ENCODE data around the gene NRIP1. TPM values are rescaled to one million over a fixed set of nuclear protein-coding genes. Genes with fewer than 3 reads are reported as not detected.

The NRIP1 gene
- total RNA-seq, 1 experiment from 2014 or later: not detected

GRCh38 chr21:15015622-15016471 lies 49.0 kb downstream of the NRIP1 start:
- no peaks in the 10 kb centered on the region for H3K4me1 ChIP-seq (ENCODE audit: low read length)
- H4K20me1 ChIP-seq (ENCODE audit: insufficient read depth, low read depth, low read length): no peaks in the 10 kb centered on the region
- peaks cover 9% of the 10 kb centered on the region; the same call in 1 of the 2 replicates for H3K9me3 ChIP-seq (ENCODE audit: low read length)
- H2AFZ ChIP-seq (ENCODE audit: low read length): no peak overlapping the region
- H3K9ac ChIP-seq (ENCODE audit: low read length): no peak overlapping the region
- no peaks in the 10 kb centered on the region for H3K9me2 ChIP-seq (replicated peaks; ENCODE audit: insufficient read depth, low read length)
- no peak overlapping the region for H3K4me3 ChIP-seq (ENCODE audit: low read length)
- no peak overlapping the region for H3K4me2 ChIP-seq (ENCODE audit: low read depth, low read length, poor library complexity, severe bottlenecking)
- H3K36me3 ChIP-seq (ENCODE audit: insufficient read depth, low read length): no peaks in the 10 kb centered on the region
- no peak for DNase-seq
- no peaks in the 10 kb centered on the region for H3K79me2 ChIP-seq (ENCODE audit: low read length)
- no peak overlapping the region for H3K27ac ChIP-seq (ENCODE audit: low read length)
- H3K27me3 ChIP-seq (ENCODE audit: low read length): no peaks in the 10 kb centered on the region

GRCh38 chr21:15014221-15014620 lies 50.6 kb downstream of the NRIP1 start:
- H3K9ac ChIP-seq (ENCODE audit: low read length): no peak overlapping the region
- no peaks in the 10 kb centered on the region for H3K36me3 ChIP-seq (ENCODE audit: insufficient read depth, low read length)
- no peak for DNase-seq
- no peaks in the 10 kb centered on the region for H3K79me2 ChIP-seq (ENCODE audit: low read length)
- no peak overlapping the region for H3K4me3 ChIP-seq (ENCODE audit: low read length)
- no peaks in the 10 kb centered on the region for H3K9me2 ChIP-seq (replicated peaks; ENCODE audit: insufficient read depth, low read length)
- H3K27ac ChIP-seq (ENCODE audit: low read length): no peak overlapping the region
- H4K20me1 ChIP-seq (ENCODE audit: insufficient read depth, low read depth, low read length): no peaks in the 10 kb centered on the region
- H3K4me1 ChIP-seq (ENCODE audit: low read length): no peaks in the 10 kb centered on the region
- H3K9me3 ChIP-seq (ENCODE audit: low read length): peaks cover 7% of the 10 kb centered on the region; the same call in 1 of the 2 replicates
- H2AFZ ChIP-seq (ENCODE audit: low read length): no peak overlapping the region
- no peak overlapping the region for H3K4me2 ChIP-seq (ENCODE audit: low read depth, low read length, poor library complexity, severe bottlenecking)
- no peaks in the 10 kb centered on the region for H3K27me3 ChIP-seq (ENCODE audit: low read length)

- Histone ChIP-seq H3K9me2 (replicated peaks; ENCODE audit: insufficient read depth, low read length) (no peaks in the 10 kb centered on the region), H3K9ac (ENCODE audit: low read length) (no peak overlapping the region), H3K27me3 (ENCODE audit: low read length) (no peaks in the 10 kb centered on the region), H3K4me2 (ENCODE audit: low read depth, low read length, poor library complexity, severe bottlenecking) (no peak overlapping the region), H3K36me3 (ENCODE audit: insufficient read depth, low read length) (no peaks in the 10 kb centered on the region), H3K27ac (ENCODE audit: low read length) (no peak overlapping the region), H4K20me1 (ENCODE audit: insufficient read depth, low read depth, low read length) (no peaks in the 10 kb centered on the region), H2AFZ (ENCODE audit: low read length) (no peak overlapping the region), H3K4me1 (ENCODE audit: low read length) (no peaks in the 10 kb centered on the region), H3K4me3 (ENCODE audit: low read length) (no peak overlapping the region), H3K79me2 (ENCODE audit: low read length) (no peaks in the 10 kb centered on the region), H3K9me3 (ENCODE audit: low read length) (peaks cover 8% of the 10 kb centered on the region)
- DNase-seq: no peak
Measured at GRCh38 chr21:15011967-15012366, 52.8 kb downstream of the NRIP1 start.

- no peaks in the 10 kb centered on the region for H3K9me2 ChIP-seq (replicated peaks; ENCODE audit: insufficient read depth, low read length)
- H3K27ac ChIP-seq (ENCODE audit: low read length): no peak overlapping the region
- no peaks in the 10 kb centered on the region for H3K27me3 ChIP-seq (ENCODE audit: low read length)
- H3K79me2 ChIP-seq (ENCODE audit: low read length): no peaks in the 10 kb centered on the region
- no peaks in the 10 kb centered on the region for H3K36me3 ChIP-seq (ENCODE audit: insufficient read depth, low read length)
- H4K20me1 ChIP-seq (ENCODE audit: insufficient read depth, low read depth, low read length): no peaks in the 10 kb centered on the region
- H3K9me3 ChIP-seq (ENCODE audit: low read length): peaks cover 15% of the 10 kb centered on the region
- no peak overlapping the region for H2AFZ ChIP-seq (ENCODE audit: low read length)
- no peak overlapping the region for H3K4me3 ChIP-seq (ENCODE audit: low read length)
- H3K4me1 ChIP-seq (ENCODE audit: low read length): no peaks in the 10 kb centered on the region
- H3K9ac ChIP-seq (ENCODE audit: low read length): no peak overlapping the region
- H3K4me2 ChIP-seq (ENCODE audit: low read depth, low read length, poor library complexity, severe bottlenecking): no peak overlapping the region
- DNase-seq: no peak
Measured at GRCh38 chr21:15010645-15011044, 54.2 kb downstream of the NRIP1 start.

GRCh38 chr21:15009837-15010363 lies 54.9 kb downstream of the NRIP1 start:
- Histone ChIP-seq H3K9me3 (ENCODE audit: low read length) (peaks cover 12% of the 10 kb centered on the region), H3K79me2 (ENCODE audit: low read length) (no peaks in the 10 kb centered on the region), H2AFZ (ENCODE audit: low read length) (no peak overlapping the region), H4K20me1 (ENCODE audit: insufficient read depth, low read depth, low read length) (no peaks in the 10 kb centered on the region), H3K9ac (ENCODE audit: low read length) (no peak overlapping the region), H3K27me3 (ENCODE audit: low read length) (no peaks in the 10 kb centered on the region), H3K4me2 (ENCODE audit: low read depth, low read length, poor library complexity, severe bottlenecking) (no peak overlapping the region), H3K36me3 (ENCODE audit: insufficient read depth, low read length) (no peaks in the 10 kb centered on the region), H3K27ac (ENCODE audit: low read length) (no peak overlapping the region), H3K4me3 (ENCODE audit: low read length) (no peak overlapping the region), H3K9me2 (replicated peaks; ENCODE audit: insufficient read depth, low read length) (no peaks in the 10 kb centered on the region), H3K4me1 (ENCODE audit: low read length) (no peaks in the 10 kb centered on the region)
- DNase-seq: no peak

GRCh38 chr21:15007716-15008296 lies 57.0 kb downstream of the NRIP1 start:
- H3K9ac ChIP-seq (ENCODE audit: low read length): no peak overlapping the region
- H3K9me2 ChIP-seq (replicated peaks; ENCODE audit: insufficient read depth, low read length): no peaks in the 10 kb centered on the region
- no peak overlapping the region for H3K4me3 ChIP-seq (ENCODE audit: low read length)
- no peak overlapping the region for H3K4me2 ChIP-seq (ENCODE audit: low read depth, low read length, poor library complexity, severe bottlenecking)
- H3K27me3 ChIP-seq (ENCODE audit: low read length): no peaks in the 10 kb centered on the region
- H3K36me3 ChIP-seq (ENCODE audit: insufficient read depth, low read length): no peaks in the 10 kb centered on the region
- no peak overlapping the region for H2AFZ ChIP-seq (ENCODE audit: low read length)
- H3K79me2 ChIP-seq (ENCODE audit: low read length): no peaks in the 10 kb centered on the region
- no peak for DNase-seq
- no peak overlapping the region for H3K27ac ChIP-seq (ENCODE audit: low read length)
- H3K9me3 ChIP-seq (ENCODE audit: low read length): peaks cover 15% of the 10 kb centered on the region
- H4K20me1 ChIP-seq (ENCODE audit: insufficient read depth, low read depth, low read length): no peaks in the 10 kb centered on the region
- no peaks in the 10 kb centered on the region for H3K4me1 ChIP-seq (ENCODE audit: low read length)

GRCh38 chr21:15006594-15007230 lies 58.1 kb downstream of the NRIP1 start:
- Histone ChIP-seq H3K9me2 (replicated peaks; ENCODE audit: insufficient read depth, low read length) (no peaks in the 10 kb centered on the region), H3K27me3 (ENCODE audit: low read length) (no peaks in the 10 kb centered on the region), H3K4me1 (ENCODE audit: low read length) (no peaks in the 10 kb centered on the region), H3K27ac (ENCODE audit: low read length) (no peak overlapping the region), H2AFZ (ENCODE audit: low read length) (no peak overlapping the region), H3K36me3 (ENCODE audit: insufficient read depth, low read length) (no peaks in the 10 kb centered on the region), H3K4me2 (ENCODE audit: low read depth, low read length, poor library complexity, severe bottlenecking) (no peak overlapping the region), H4K20me1 (ENCODE audit: insufficient read depth, low read depth, low read length) (no peaks in the 10 kb centered on the region), H3K9ac (ENCODE audit: low read length) (no peak overlapping the region), H3K79me2 (ENCODE audit: low read length) (no peaks in the 10 kb centered on the region), H3K9me3 (ENCODE audit: low read length) (peaks cover 15% of the 10 kb centered on the region), H3K4me3 (ENCODE audit: low read length) (no peak overlapping the region)
- no peak for DNase-seq

- Histone ChIP-seq H3K4me1 (ENCODE audit: low read length) (no peaks in the 10 kb centered on the region), H3K79me2 (ENCODE audit: low read length) (no peaks in the 10 kb centered on the region), H3K36me3 (ENCODE audit: insufficient read depth, low read length) (no peaks in the 10 kb centered on the region), H3K4me3 (ENCODE audit: low read length) (no peak overlapping the region), H3K27ac (ENCODE audit: low read length) (no peak overlapping the region), H4K20me1 (ENCODE audit: insufficient read depth, low read depth, low read length) (no peaks in the 10 kb centered on the region), H3K9me2 (replicated peaks; ENCODE audit: insufficient read depth, low read length) (no peaks in the 10 kb centered on the region), H3K9ac (ENCODE audit: low read length) (no peak overlapping the region), H3K4me2 (ENCODE audit: low read depth, low read length, poor library complexity, severe bottlenecking) (no peak overlapping the region), H3K9me3 (ENCODE audit: low read length) (peaks cover 12% of the 10 kb centered on the region), H3K27me3 (ENCODE audit: low read length) (no peaks in the 10 kb centered on the region), H2AFZ (ENCODE audit: low read length) (no peak overlapping the region)
- DNase-seq: no peak
Measured at GRCh38 chr21:15005391-15005790, 59.4 kb downstream of the NRIP1 start.
